Measurements from ENCODE around the gene B4GALNT4.

B4GALNT4 gene

GRCh38 chr11:412641-413119 lies 43.4 kb downstream of the B4GALNT4 start:
- no peak overlapping the region for H3K9ac ChIP-seq (ENCODE audit: low read length)
- H3K27me3 ChIP-seq (ENCODE audit: insufficient read depth, low read length): no peaks in the 10 kb centered on the region; the same call in 1 of the 2 replicates
- no peaks in the 10 kb centered on the region for H3K36me3 ChIP-seq (ENCODE audit: insufficient read depth, low read length)
- TF ChIP-seq EZH2 (IDR thresholded peaks at IDR 0.05; ENCODE audit: borderline replicate concordance, low read length) (no peak), CTCF (IDR thresholded peaks at IDR 0.05; ENCODE audit: low read length) (no peak)
- H3K4me1 ChIP-seq (ENCODE audit: insufficient read depth, low read length, severe bottlenecking): no peaks in the 10 kb centered on the region
- no peak overlapping the region for H2AFZ ChIP-seq (ENCODE audit: low read length)
- no peaks in the 10 kb centered on the region for H4K20me1 ChIP-seq (ENCODE audit: insufficient read depth, low read length)
- H3K27ac ChIP-seq (ENCODE audit: low read depth, low read length, poor library complexity, severe bottlenecking): no peak overlapping the region
- no peak overlapping the region for H3K4me2 ChIP-seq (ENCODE audit: low read length)
- H3K79me2 ChIP-seq (ENCODE audit: insufficient read depth, low read length): no peaks in the 10 kb centered on the region
- no peaks in the 10 kb centered on the region for H3K9me2 ChIP-seq (ENCODE audit: low read depth, low read length)
- H3K4me3 ChIP-seq (ENCODE audit: low read depth, low read length, poor library complexity, severe bottlenecking): no peak overlapping the region
- H3F3A ChIP-seq (ENCODE audit: insufficient read depth, low read length): no peaks in the 10 kb centered on the region
- H3K9me3 ChIP-seq (ENCODE audit: low read length): no peaks in the 10 kb centered on the region

GRCh38 chr11:413120-414081 lies 44.1 kb downstream of the B4GALNT4 start:
- H3K4me1 ChIP-seq (ENCODE audit: insufficient read depth, low read length, severe bottlenecking): no peaks in the 10 kb centered on the region
- H3K4me2 ChIP-seq (ENCODE audit: low read length): no peak overlapping the region
- H3K9ac ChIP-seq (ENCODE audit: low read length): no peak overlapping the region

GRCh38 chr11:414318-414857 lies 45.1 kb downstream of the B4GALNT4 start:
- Histone ChIP-seq H3K27ac (ENCODE audit: low read depth, low read length, poor library complexity, severe bottlenecking) (no peak overlapping the region), H3K4me1 (ENCODE audit: insufficient read depth, low read length, severe bottlenecking) (no peaks in the 10 kb centered on the region), H3K4me2 (ENCODE audit: low read length) (no peak overlapping the region)

More at GRCh38 chr11:413120-414081, 44.1 kb downstream of the B4GALNT4 start:
- H3K27ac ChIP-seq (ENCODE audit: low read depth, low read length, poor library complexity, severe bottlenecking): no peak overlapping the region
- H3K36me3 ChIP-seq (ENCODE audit: insufficient read depth, low read length): no peaks in the 10 kb centered on the region
- no peak for TF ChIP-seq CTCF (IDR thresholded peaks at IDR 0.05; ENCODE audit: low read length)
- no peak for TF ChIP-seq EZH2 (IDR thresholded peaks at IDR 0.05; ENCODE audit: borderline replicate concordance, low read length)
- H3K4me3 ChIP-seq (ENCODE audit: low read depth, low read length, poor library complexity, severe bottlenecking): no peak overlapping the region
- no peaks in the 10 kb centered on the region for H3K9me3 ChIP-seq (ENCODE audit: low read length)
- H2AFZ ChIP-seq (ENCODE audit: low read length): no peak overlapping the region
- no peaks in the 10 kb centered on the region for H3F3A ChIP-seq (ENCODE audit: insufficient read depth, low read length)
- H4K20me1 ChIP-seq (ENCODE audit: insufficient read depth, low read length): no peaks in the 10 kb centered on the region
- no peaks in the 10 kb centered on the region for H3K79me2 ChIP-seq (ENCODE audit: insufficient read depth, low read length)
- no peaks in the 10 kb centered on the region; the same call in 1 of the 2 replicates for H3K27me3 ChIP-seq (ENCODE audit: insufficient read depth, low read length)
- H3K9me2 ChIP-seq (ENCODE audit: low read depth, low read length): no peaks in the 10 kb centered on the region

More at GRCh38 chr11:414318-414857, 45.1 kb downstream of the B4GALNT4 start:
- no peaks in the 10 kb centered on the region; the same call in 1 of the 2 replicates for H3K27me3 ChIP-seq (ENCODE audit: insufficient read depth, low read length)
- H3K4me3 ChIP-seq (ENCODE audit: low read depth, low read length, poor library complexity, severe bottlenecking): no peak overlapping the region
- TF ChIP-seq EZH2 (IDR thresholded peaks at IDR 0.05; ENCODE audit: borderline replicate concordance, low read length) (no peak), CTCF (IDR thresholded peaks at IDR 0.05; ENCODE audit: low read length) (no peak)
- H3K9me3 ChIP-seq (ENCODE audit: low read length): no peaks in the 10 kb centered on the region
- no peaks in the 10 kb centered on the region for H3K9me2 ChIP-seq (ENCODE audit: low read depth, low read length)
- H3K79me2 ChIP-seq (ENCODE audit: insufficient read depth, low read length): no peaks in the 10 kb centered on the region
- H3F3A ChIP-seq (ENCODE audit: insufficient read depth, low read length): no peaks in the 10 kb centered on the region
- no peak overlapping the region for H2AFZ ChIP-seq (ENCODE audit: low read length)
- H4K20me1 ChIP-seq (ENCODE audit: insufficient read depth, low read length): no peaks in the 10 kb centered on the region
- no peaks in the 10 kb centered on the region for H3K36me3 ChIP-seq (ENCODE audit: insufficient read depth, low read length)
- no peak overlapping the region for H3K9ac ChIP-seq (ENCODE audit: low read length)

Data from OCI-LY1 (cell line).